HG02938 (cell line): ENCODE measurements around the gene SALL2.
A peak's percentile ranks its signal among the peaks of the same experiment; 100 is the strongest.

Experiments used
- ATAC-seq: cut with Tn5 transposase; IDR thresholded peaks from one replicate; pipeline ENCODE4 v1.9.1; 2021; ENCODE audit warnings: mild to moderate bottlenecking, moderate library complexity; ENCODE audit not compliant: unreplicated experiment

The SALL2 gene

DNA sequence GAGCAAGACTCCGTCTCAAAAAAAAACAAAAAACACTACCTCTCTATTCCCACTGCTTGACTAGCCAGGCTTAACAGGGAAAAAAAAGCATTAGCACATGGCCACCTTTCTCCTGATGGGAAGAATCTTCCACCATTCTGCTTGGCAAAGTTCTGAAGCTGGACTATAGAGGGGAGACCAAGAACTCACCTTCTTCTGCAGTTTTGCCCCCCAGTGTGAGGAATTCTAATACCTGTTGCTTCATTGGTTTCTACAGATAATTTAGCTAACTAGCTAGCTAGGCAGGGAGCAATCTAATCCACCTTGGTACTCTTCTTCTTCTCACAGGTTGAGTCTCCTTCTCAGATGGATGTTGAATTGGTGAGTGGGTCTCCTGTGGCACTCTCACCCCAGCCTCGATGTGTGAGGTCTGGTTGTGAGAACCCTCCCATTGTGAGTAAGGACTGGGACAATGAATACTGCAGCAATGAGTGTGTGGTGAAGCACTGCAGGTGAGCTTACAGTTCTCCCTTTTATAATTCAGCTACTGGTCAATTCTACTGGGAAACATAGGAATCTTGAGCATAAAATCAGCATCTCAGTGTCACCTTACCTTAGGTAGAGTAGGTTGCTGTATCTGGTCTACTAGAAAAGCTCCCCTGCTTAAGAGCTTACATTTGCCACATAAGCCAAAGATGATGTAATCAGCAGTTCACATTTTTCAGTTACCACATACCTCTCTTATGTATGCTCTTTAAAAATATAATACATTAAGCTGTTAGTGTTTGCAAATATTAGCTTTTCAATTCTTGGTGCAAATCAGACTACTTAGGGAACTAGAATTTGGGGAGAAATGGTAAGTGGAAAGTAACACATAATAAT lies 31.0 kb downstream of the SALL2 start:
- ATAC-seq, result no peak

- ATAC-seq, result no peak
Measured at GRCh38 chr14:21486640-21487087, 39.5 kb downstream of the SALL2 start.

- ATAC-seq, result peak; percentile 98
Measured at GRCh38 chr14:21476925-21477681, 49.0 kb downstream of the SALL2 start, which contains the start of the genes RAB2B and TOX4. Gene RAB2B (minus strand): TSS chr14:21476959. CDS start chr14:21476872, 87 bp downstream. Gene TOX4 (plus strand): TSS chr14:21477195. CDS start chr14:21477279, 84 bp downstream.

DNA sequence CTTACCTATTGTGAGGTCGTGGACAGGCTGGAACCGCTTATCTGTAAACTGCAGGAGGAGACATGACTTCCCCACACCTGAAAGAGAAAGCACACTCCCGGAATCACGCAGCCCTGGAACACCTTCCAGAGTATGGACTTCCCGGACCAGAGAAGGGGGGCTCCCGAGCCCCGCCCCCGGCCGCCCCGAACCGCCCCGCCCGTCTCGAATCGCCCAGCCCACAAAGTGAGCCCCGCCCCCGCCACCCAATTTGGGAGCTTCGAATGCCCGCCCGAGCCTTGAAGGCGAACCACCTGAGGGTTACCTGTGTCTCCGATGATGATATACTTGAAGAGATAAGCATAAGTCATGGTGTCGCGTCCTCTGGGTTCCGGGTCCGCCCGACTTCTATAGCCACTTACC lies 49.6 kb downstream of the SALL2 start:
- ATAC-seq, result no peak

DNA sequence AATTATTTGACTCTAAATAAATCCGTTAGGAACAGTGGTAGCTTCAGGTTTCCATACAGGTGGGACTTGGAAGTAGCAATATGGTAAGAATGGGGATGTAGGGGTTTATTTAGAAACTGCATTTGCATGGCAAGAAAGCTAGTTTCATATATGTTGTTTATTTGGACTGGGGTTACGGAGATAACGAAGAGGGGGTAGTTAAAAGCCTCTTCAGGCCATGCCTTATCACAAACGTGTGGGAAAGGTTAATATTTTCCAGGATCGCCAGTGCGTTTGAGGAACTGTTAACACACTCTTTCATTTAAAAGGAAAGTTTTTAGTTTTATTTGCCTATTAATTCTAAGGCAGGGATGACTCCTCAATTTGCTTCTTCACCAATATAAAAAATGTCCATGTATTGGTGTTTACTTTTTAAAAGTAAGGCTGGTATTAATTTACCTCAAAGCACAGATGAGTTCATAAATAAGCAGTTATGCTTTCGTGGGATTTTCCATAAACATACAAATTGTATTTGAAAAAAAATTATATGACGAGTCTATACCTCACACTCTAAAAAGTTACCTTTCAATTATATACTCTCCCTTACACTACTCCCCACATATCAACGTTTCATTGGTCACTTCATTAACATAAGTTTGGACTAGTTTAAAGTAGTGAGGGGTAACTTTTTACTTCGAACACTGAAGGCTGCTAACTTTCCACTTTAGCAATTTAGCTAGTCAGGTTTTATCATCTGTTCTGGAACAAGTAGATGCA lies 50.2 kb downstream of the SALL2 start:
- ATAC-seq, result no peak
